ENCODE measurements around the gene SUPT4H1. TPM values are rescaled to one million over a fixed set of nuclear protein-coding genes. Genes with fewer than 3 reads are reported as not detected.

The SUPT4H1 gene
- total and polyA plus RNA-seq, 2 experiments from 2014 or later, result 82.2 to 83.7 TPM

GRCh38 chr17:58360296-58361063, 8.5 kb upstream of the SUPT4H1 start:
- ATAC-seq, result no peak
- Histone ChIP-seq H2AFZ (no peak overlapping the region), H3F3A (replicated peaks; ENCODE audit: low read depth) (no peaks in the 10 kb centered on the region), H3K4me2 (no peak overlapping the region), H3K79me2 (replicated peaks; ENCODE audit: insufficient read depth) (no peaks in the 10 kb centered on the region), H3K36me3 (ENCODE audit: insufficient read depth) (no peaks in the 10 kb centered on the region), H3K27me3 (ENCODE audit: insufficient read depth) (no peaks in the 10 kb centered on the region), H3K4me1 (ENCODE audit: insufficient read depth) (no peaks in the 10 kb centered on the region), H4K20me1 (replicated peaks; ENCODE audit: insufficient read depth) (no peaks in the 10 kb centered on the region), H3K9me2 (ENCODE audit: insufficient read depth) (no peaks in the 10 kb centered on the region), H3K27ac (ENCODE audit: low read depth) (no peak overlapping the region), H3K4me3 (no peak overlapping the region)
- no peak for DNase-seq (ENCODE audit: low spot score)
- TF ChIP-seq ETS1 (IDR thresholded peaks at IDR 0.05), result no peak
- TF ChIP-seq ZNF462 (CRISPR knock-in tag; IDR thresholded peaks at IDR 0.05), result no peak
- no peak for TF ChIP-seq EZH2 (IDR thresholded peaks at IDR 0.05; ENCODE audit: low read depth, unreplicated experiment)
- TF ChIP-seq JUNB (IDR thresholded peaks at IDR 0.05; ENCODE audit: unreplicated experiment), result no peak
- TF ChIP-seq STAT1 (IDR thresholded peaks at IDR 0.05; ENCODE audit: unreplicated experiment), result no peak
- TF ChIP-seq CTCF (conservative IDR thresholded peaks at IDR 0.05; ENCODE audit: low read depth in 2 of 2), result no peak
- H3K36me3 Mint-ChIP-seq (ENCODE audit: low read depth), result no peaks in the 10 kb centered on the region
- peaks cover 11% of the 10 kb centered on the region for H3K27me3 Mint-ChIP-seq (ENCODE audit: insufficient read depth, low read depth, poor library complexity)
- no peak overlapping the region for H3K4me3 Mint-ChIP-seq
- peaks cover 9% of the 10 kb centered on the region for H3K4me1 Mint-ChIP-seq
- no peaks in the 10 kb centered on the region; the same call in 2 of the 3 replicates for H3K9me3 Mint-ChIP-seq
- H3K27ac Mint-ChIP-seq, result no peak overlapping the region
